B cell (primary cell): ENCODE measurements around the gene CALD1.

Experiments
- EZH2 ChIP-seq: IDR thresholded peaks from 2 replicates; pipeline ENCODE4 v1.6.1; 2012; ENCODE audit warnings: borderline replicate concordance, low read depth, mild to moderate bottlenecking, moderate library complexity, low read length; ENCODE audit not compliant: insufficient read depth, poor library complexity, severe bottlenecking
- TF ChIP-seq, protein P1 (sequence below): fragments of 200-600 bp; IDR thresholded peaks from one replicate; pipeline ENCODE4 v1.8.0; 2022; ENCODE audit warnings: antibody characterized with exemption, mild to moderate bottlenecking

DNA sequence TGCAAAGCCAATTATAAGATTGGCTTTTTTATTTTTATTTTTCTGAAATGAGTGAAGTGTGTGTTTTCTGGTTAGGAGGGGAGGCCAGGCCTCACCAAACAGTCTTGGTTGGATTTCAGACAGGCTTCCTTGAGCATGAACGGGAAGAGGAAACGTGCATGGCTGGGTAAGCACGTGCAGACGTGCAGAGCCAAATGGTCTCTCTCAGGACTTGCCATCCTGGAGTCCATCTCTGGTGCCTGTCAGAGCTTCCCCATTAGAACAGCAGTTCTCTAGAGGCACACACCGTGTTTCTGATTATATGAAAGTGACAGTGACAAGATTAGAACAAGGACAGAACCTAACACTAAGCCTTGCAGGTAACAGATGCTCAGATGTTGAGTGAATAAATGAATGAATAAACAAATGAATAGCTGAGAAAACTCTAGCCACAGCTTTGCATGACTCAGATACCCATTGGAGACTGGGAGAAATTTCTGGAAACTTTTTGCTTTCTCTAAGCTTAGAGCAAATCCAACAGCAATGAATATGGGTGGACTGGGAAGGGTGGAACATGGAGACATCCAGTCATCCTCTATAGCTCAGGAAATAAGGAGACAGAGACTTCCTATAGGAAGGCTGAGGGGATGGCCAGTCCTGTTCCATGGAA is 11.8 kb upstream of the CALD1 start:
- TF ChIP-seq EZH2: no peak
- TF ChIP-seq, protein P1, sequence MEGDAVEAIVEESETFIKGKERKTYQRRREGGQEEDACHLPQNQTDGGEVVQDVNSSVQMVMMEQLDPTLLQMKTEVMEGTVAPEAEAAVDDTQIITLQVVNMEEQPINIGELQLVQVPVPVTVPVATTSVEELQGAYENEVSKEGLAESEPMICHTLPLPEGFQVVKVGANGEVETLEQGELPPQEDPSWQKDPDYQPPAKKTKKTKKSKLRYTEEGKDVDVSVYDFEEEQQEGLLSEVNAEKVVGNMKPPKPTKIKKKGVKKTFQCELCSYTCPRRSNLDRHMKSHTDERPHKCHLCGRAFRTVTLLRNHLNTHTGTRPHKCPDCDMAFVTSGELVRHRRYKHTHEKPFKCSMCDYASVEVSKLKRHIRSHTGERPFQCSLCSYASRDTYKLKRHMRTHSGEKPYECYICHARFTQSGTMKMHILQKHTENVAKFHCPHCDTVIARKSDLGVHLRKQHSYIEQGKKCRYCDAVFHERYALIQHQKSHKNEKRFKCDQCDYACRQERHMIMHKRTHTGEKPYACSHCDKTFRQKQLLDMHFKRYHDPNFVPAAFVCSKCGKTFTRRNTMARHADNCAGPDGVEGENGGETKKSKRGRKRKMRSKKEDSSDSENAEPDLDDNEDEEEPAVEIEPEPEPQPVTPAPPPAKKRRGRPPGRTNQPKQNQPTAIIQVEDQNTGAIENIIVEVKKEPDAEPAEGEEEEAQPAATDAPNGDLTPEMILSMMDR: no peak
